Keratinocyte (primary cell): ENCODE results near the gene SAMD4A. TPM values are rescaled to one million over a fixed set of nuclear protein-coding genes. Genes with fewer than 3 reads are reported as not detected.

Experiments used
- DNase-seq: peaks from one replicate; pipeline ENCODE4 v3.0.0-alpha.2; 2011; ENCODE audit warnings: low read depth, missing footprints, low spot score
- FAIRE-seq: peaks from 2 replicates; lab custom pipeline; 2011; peaks lifted over from hg19 to GRCh38; lab: Jason Lieb, UNC
- H2AFZ ChIP-seq: 2 replicates; pipeline ENCODE4 v1.6.0; 2012; ENCODE audit warnings: low read length, control low read depth, inconsistent platforms; ENCODE audit not compliant: control insufficient read depth
- H3K27ac ChIP-seq: 2 replicates; pipeline ENCODE4 v1.5.1; 2011; ENCODE audit warnings: low read length; ENCODE audit not compliant: control insufficient read depth, insufficient read depth
- H3K27me3 ChIP-seq: 3 replicates; pipeline ENCODE4 v1.6.0; 2011; ENCODE audit warnings: low read length; ENCODE audit not compliant: control insufficient read depth, insufficient read depth; ENCODE audit errors: extremely low read depth
- H3K36me3 ChIP-seq, 2 experiments: 2 replicates in 1 of 2; 3 replicates in 1 of 2; pipeline ENCODE4 v1.5.1; 2011; ENCODE audit warnings: low read length in 2 of 2, mild to moderate bottlenecking in 1 of 2; ENCODE audit not compliant: control insufficient read depth in 2 of 2, insufficient read depth in 2 of 2; ENCODE audit errors: extremely low read depth in 1 of 2
- H3K4me1 ChIP-seq: 3 replicates; pipeline ENCODE4 v1.5.1; 2011; ENCODE audit warnings: low read length; ENCODE audit not compliant: control insufficient read depth, insufficient read depth; ENCODE audit errors: extremely low read depth
- H3K4me2 ChIP-seq: 3 replicates; pipeline ENCODE4 v1.6.0; 2011; ENCODE audit warnings: low read depth, low read length; ENCODE audit not compliant: control insufficient read depth, insufficient read depth; ENCODE audit errors: extremely low read depth
- H3K4me3 ChIP-seq, 3 experiments: fragments of 200-600 bp in 1 of 3; sonication (generic) in 1 of 3; 2 replicates in 2 of 3; 3 replicates in 1 of 3; pipeline ENCODE4 v1.5.1; 2011 to 2016; ENCODE audit warnings: low read length in 3 of 3, mild to moderate bottlenecking in 3 of 3, control low read depth in 2 of 3, inconsistent platforms in 1 of 3, low read depth in 1 of 3, mixed read lengths in 1 of 3, mixed run types in 1 of 3, moderate library complexity in 1 of 3; ENCODE audit not compliant: control insufficient read depth in 2 of 3, insufficient read depth in 2 of 3; ENCODE audit errors: extremely low read depth in 1 of 3
- H3K79me2 ChIP-seq: 2 replicates; pipeline ENCODE4 v1.6.0; 2012; ENCODE audit warnings: low read length; ENCODE audit not compliant: control insufficient read depth, insufficient read depth
- H3K9ac ChIP-seq: 3 replicates; pipeline ENCODE4 v1.6.0; 2011; ENCODE audit warnings: low read length; ENCODE audit not compliant: control insufficient read depth, insufficient read depth; ENCODE audit errors: extremely low read depth
- H3K9me1 ChIP-seq: 3 replicates; pipeline ENCODE4 v1.6.0; 2011; ENCODE audit warnings: low read length; ENCODE audit not compliant: control insufficient read depth, insufficient read depth; ENCODE audit errors: extremely low read depth
- H3K9me3 ChIP-seq: 2 replicates; pipeline ENCODE4 v1.5.1; 2012; ENCODE audit warnings: low read depth, low read length; ENCODE audit not compliant: control insufficient read depth
- H4K20me1 ChIP-seq: 3 replicates; pipeline ENCODE4 v1.6.0; 2011; ENCODE audit warnings: low read length; ENCODE audit not compliant: control insufficient read depth, insufficient read depth; ENCODE audit errors: extremely low read depth
- CTCF ChIP-seq, 3 experiments: IDR thresholded peaks in 1 of 3; conservative IDR thresholded peaks in 1 of 3; optimal IDR thresholded peaks in 1 of 3; 2 replicates in 2 of 3; 3 replicates in 1 of 3; pipeline versions ENCODE3 to v1.5.1; 2011; ENCODE audit warnings: low read length in 3 of 3, mild to moderate bottlenecking in 3 of 3, moderate library complexity in 2 of 3, control low read depth in 1 of 3, inconsistent platforms in 1 of 3; ENCODE audit not compliant: insufficient read depth in 2 of 3; ENCODE audit errors: extremely low read depth in 1 of 3
- EZH2 ChIP-seq: IDR thresholded peaks from one replicate; pipeline ENCODE4 v1.6.1; 2012; ENCODE audit warnings: inconsistent platforms, mild to moderate bottlenecking, low read length, moderate library complexity
- dilution Hi-C: fragments of 300-500 bp; cut with MboI; formaldehyde crosslinking; loops from one replicate; pipeline ENCODE4 v1.7.0; 2020; ENCODE audit warnings: low sequenced_read_pairs; ENCODE audit not compliant: extremely low pct_ligation_motif_present
- polyA plus RNA-seq, 5 experiments: library from polyadenylated mRNA; depleted of rRNA in 3 of 5; stranded (reverse) in 3 of 5; stranded (forward) in 1 of 5; unstranded in 1 of 5; fragments of >200 nt; gene quantifications; 1 replicate in 1 of 5; 2 replicates in 3 of 5; 3 replicates in 1 of 5; pipeline versions ENCODE4 v1.2.1 to v1.2.3, GENCODE V29; 2011 to 2012; ENCODE audit warnings: missing spikeins in 2 of 5, low read depth in 1 of 5, low replicate concordance in 1 of 5

The SAMD4A gene
- polyA plus RNA-seq, 1 donor (not counting 4 experiments of a cell fraction or from before 2014, with no cell fraction given), result 16.2 TPM

- TF ChIP-seq CTCF (optimal IDR thresholded peaks at IDR 0.05 in 1 of 3, IDR thresholded peaks at IDR 0.05 in 1 of 3, conservative IDR thresholded peaks at IDR 0.05 in 1 of 3; ENCODE audit: extremely low read depth in 1 of 3, insufficient read depth in 2 of 3, low read length in 3 of 3) (no peak), EZH2 (no peak)
- DNase-seq, result no peak
- no peak overlapping the region for H3K4me2 ChIP-seq
- no peaks in the 10 kb centered on the region for H4K20me1 ChIP-seq
- no peak overlapping the region for H3K27ac ChIP-seq
- H3K9me1 ChIP-seq, result no peaks in the 10 kb centered on the region
- H3K36me3 ChIP-seq, result peaks cover 26 to 53% of the 10 kb centered on the region in 2 experiments
- H3K4me1 ChIP-seq, result no peaks in the 10 kb centered on the region
- H2AFZ ChIP-seq, result no peak overlapping the region
- no peaks in the 10 kb centered on the region for H3K79me2 ChIP-seq
- H3K27me3 ChIP-seq, result no peaks in the 10 kb centered on the region
- no peak overlapping the region for H3K9ac ChIP-seq
- dilution Hi-C loops, result no loop called here
- no peaks in the 10 kb centered on the region for H3K9me3 ChIP-seq
- H3K4me3 ChIP-seq, result no peak overlapping the region
- no peak for FAIRE-seq
Measured at GRCh38 chr14:54786838-54787237, 219.9 kb downstream of the SAMD4A start.

GRCh38 chr14:54787261-54787660 lies 220.3 kb downstream of the SAMD4A start:
- dilution Hi-C loops, result no loop called here
- no peak overlapping the region for H2AFZ ChIP-seq

More at GRCh38 chr14:54787261-54787660, 220.3 kb downstream of the SAMD4A start:
- no peak overlapping the region for H3K9ac ChIP-seq
- FAIRE-seq (no peak), DNase-seq (no peak)
- H3K9me3 ChIP-seq, result no peaks in the 10 kb centered on the region
- no peak overlapping the region for H3K27ac ChIP-seq
- H3K9me1 ChIP-seq, result no peaks in the 10 kb centered on the region
- H3K4me1 ChIP-seq, result no peaks in the 10 kb centered on the region
- H3K27me3 ChIP-seq, result no peaks in the 10 kb centered on the region
- H3K79me2 ChIP-seq, result no peaks in the 10 kb centered on the region
- H4K20me1 ChIP-seq, result no peaks in the 10 kb centered on the region
- no peak overlapping the region for H3K4me2 ChIP-seq
- TF ChIP-seq CTCF (optimal IDR thresholded peaks at IDR 0.05 in 1 of 3, IDR thresholded peaks at IDR 0.05 in 1 of 3, conservative IDR thresholded peaks at IDR 0.05 in 1 of 3; ENCODE audit: extremely low read depth in 1 of 3, insufficient read depth in 2 of 3, low read length in 3 of 3) (no peak), EZH2 (no peak)
- peaks cover 26 to 52% of the 10 kb centered on the region in 2 experiments for H3K36me3 ChIP-seq
- no peak overlapping the region for H3K4me3 ChIP-seq
